Omental fat pad (tissue), 4 donors: ENCODE measurements around the gene OR5H6. TPM values are rescaled to one million over a fixed set of nuclear protein-coding genes. Genes with fewer than 3 reads are reported as not detected.

ENCODE experiments used
- ATAC-seq: fragments of 150-250 bp; one replicate; pipeline ENCODE4 v1.9.1; 2016; ENCODE audit warnings: mild to moderate bottlenecking, moderate library complexity; ENCODE audit not compliant: low FRiP score
- DNase-seq: peaks from one replicate; pipeline ENCODE4 v3.0.0-alpha.2; 2019; ENCODE audit warnings: low spot score
- CTCF ChIP-seq, 3 donors: fragments of 450-650 bp; IDR thresholded peaks; one replicate each; pipeline ENCODE4 v1.5.1; 2016 to 2017; ENCODE audit warnings: antibody characterized with exemption in 3 of 3, mild to moderate bottlenecking in 3 of 3, moderate library complexity in 2 of 3
- total RNA-seq, 4 donors: library from RNA; depleted of rRNA; stranded (reverse); fragments of >200 nt; gene quantifications; one replicate each; pipeline ENCODE4 v1.1.0, GENCODE V29; 2016

The OR5H6 gene
- total RNA-seq, 4 donors from 2014 or later: not detected

GRCh38 chr3:98282205-98282604 lies 18.2 kb downstream of the OR5H6 start, which contains the start of gene OR5H2:
TSS of gene OR5H2 (plus strand) at chr3:98282505. CDS start at chr3:98282903, 398 bp downstream.
- ATAC-seq (no peak), DNase-seq (no peak)
- TF ChIP-seq CTCF (IDR thresholded peaks at IDR 0.05): no peak

GRCh38 chr3:98290916-98291315 lies 26.9 kb downstream of the OR5H6 start:
- TF ChIP-seq CTCF (IDR thresholded peaks at IDR 0.05): no peak
- no peak for ATAC-seq

GRCh38 chr3:98291332-98291957 lies 27.4 kb downstream of the OR5H6 start:
- no peak for TF ChIP-seq CTCF (IDR thresholded peaks at IDR 0.05)
- ATAC-seq: no peak
- DNase-seq: no peak

More at GRCh38 chr3:98290916-98291315, 26.9 kb downstream of the OR5H6 start:
- DNase-seq: no peak

Other genes with a start within 250 kb of the OR5H6 start
- not detected for gene GABRR3, start 228.9 kb upstream of the OR5H6 start, total RNA-seq
- gene OR5AC2, start 177.1 kb upstream of the OR5H6 start, total RNA-seq: not detected
- not detected for gene OR5H1, start 133.5 kb upstream of the OR5H6 start, total RNA-seq
- gene OR5H14, start 116.8 kb upstream of the OR5H6 start, total RNA-seq: not detected
- not detected for gene OR5H15, start 97.5 kb upstream of the OR5H6 start, total RNA-seq
- not detected for gene OR5H2, start 18.3 kb downstream of the OR5H6 start, total RNA-seq
- not detected for gene OR5K4, start 89.6 kb downstream of the OR5H6 start, total RNA-seq
- not detected for gene OR5K3, start 126.4 kb downstream of the OR5H6 start, total RNA-seq
- not detected for gene OR5K1, start 199.0 kb downstream of the OR5H6 start, total RNA-seq
- gene OR5K2, start 233.4 kb downstream of the OR5H6 start, total RNA-seq: not detected